Gastroesophageal sphincter (tissue), 3 donors: ENCODE results near the gene TSGA10.
"Not testable (repeated sequence)": the region's sequence is repeated elsewhere in the genome, so short reads cannot be mapped to it uniquely, and the experiment has no call there.

ENCODE experiments used
- CTCF ChIP-seq, 4 experiments: fragments of 200-600 bp in 2 of 4; fragments of 450-650 bp in 2 of 4; sonication (generic) in 1 of 4; IDR thresholded peaks; one replicate each; pipeline ENCODE4 v1.5.1; 2017 to 2019; ENCODE audit warnings: antibody characterized with exemption in 4 of 4, mild to moderate bottlenecking in 2 of 4, moderate library complexity in 2 of 4
- EP300 ChIP-seq: sonication (generic); formaldehyde crosslinking; IDR thresholded peaks from one replicate; pipeline ENCODE4 v1.6.1; 2017; ENCODE audit warnings: antibody characterized with exemption, mild to moderate bottlenecking
- POLR2AphosphoS5 ChIP-seq: sonication (generic); formaldehyde crosslinking; IDR thresholded peaks from one replicate; pipeline ENCODE4 v1.6.1; 2017; ENCODE audit warnings: antibody characterized with exemption

GRCh38 chr2:99135044-99135556 lies 19.6 kb downstream of the TSGA10 start:
- TF ChIP-seq EP300; CTCF (IDR thresholded peaks at IDR 0.05); POLR2AphosphoS5: not testable (repeated sequence)
